Kidney (tissue), 14 donors: ENCODE data around the gene SPATA3. TPM values are rescaled to one million over a fixed set of nuclear protein-coding genes. Genes with fewer than 3 reads are reported as not detected.

ENCODE experiments used
- DNase-seq, 5 donors: peaks; one replicate each; pipeline ENCODE4 v3.0.0-alpha.2; 2013 to 2020
- FAIRE-seq: peaks from 2 replicates; lab custom pipeline; 2012; peaks lifted over from hg19 to GRCh38; lab: Jason Lieb, UNC
- H3K27ac ChIP-seq, 2 donors: one replicate each; pipeline ENCODE4 v1.7.0; 2013; ENCODE audit warnings: low read depth in 2 of 2, low read length in 2 of 2, inconsistent platforms in 1 of 2
- H3K27me3 ChIP-seq: one replicate; pipeline ENCODE4 v1.7.1; 2013; ENCODE audit warnings: low read length, inconsistent platforms; ENCODE audit not compliant: control insufficient read depth, insufficient read depth
- H3K36me3 ChIP-seq, 3 donors: one replicate each; pipeline versions ENCODE4 v1.7.0 to v1.7.1; 2013; ENCODE audit warnings: low read length in 3 of 3, control low read depth in 1 of 3, inconsistent platforms in 1 of 3; ENCODE audit not compliant: insufficient read depth in 3 of 3, control insufficient read depth in 2 of 3
- H3K4me1 ChIP-seq, 3 donors: one replicate each; pipeline versions ENCODE4 v1.7.0 to v1.7.1; 2013; ENCODE audit warnings: low read length in 3 of 3, inconsistent platforms in 1 of 3, low read depth in 1 of 3; ENCODE audit not compliant: control insufficient read depth in 2 of 3, insufficient read depth in 2 of 3
- H3K4me3 ChIP-seq, 3 donors: one replicate each; pipeline versions ENCODE4 v1.7.0 to v1.8.1; 2013; ENCODE audit warnings: low read length in 3 of 3, control low read depth in 1 of 3, inconsistent platforms in 1 of 3
- H3K9ac ChIP-seq, 3 donors: one replicate each; pipeline versions ENCODE4 v1.7.0 to v1.7.1; 2013; ENCODE audit warnings: low read length in 3 of 3, control low read depth in 1 of 3, inconsistent platforms in 1 of 3
- H3K9me3 ChIP-seq, 3 donors: one replicate each; pipeline versions ENCODE4 v1.7.0 to v1.7.1; 2013; ENCODE audit warnings: low read length in 3 of 3, control low read depth in 1 of 3, inconsistent platforms in 1 of 3; ENCODE audit not compliant: control insufficient read depth in 2 of 3, insufficient read depth in 1 of 3
- intact Hi-C: fragments of 100-400 bp; cut with DNase I; formaldehyde crosslinking; loops from one replicate; pipeline ENCODE4 v1.11.1; 2022
- polyA plus RNA-seq: library from polyadenylated mRNA; stranded (reverse); fragments of 350-450 nt; fragmentation: Illumina TruSeq; extraction: RNeasy Lipid Tissue Mini Kit (QIAGEN cat#74804); gene quantifications from one replicate; pipeline ENCODE4 v1.2.3, GENCODE V29; 2014; ENCODE audit warnings: low read depth, low replicate concordance; ENCODE audit not compliant: insufficient read depth
- total RNA-seq: library from RNA; stranded (reverse); fragmentation: NEBNext Ultra II Directional; extraction: Animal tissue kit (Norgen Biotek cat#: 25700); gene quantifications from one replicate; pipeline ENCODE4 v1.2.1, GENCODE V29; 2021
- TF ChIP-seq, protein P1 (sequence below): IDR thresholded peaks from 3 replicates; pipeline ENCODE4 v1.5.1; 2012; ENCODE audit warnings: mild to moderate bottlenecking, moderate library complexity, borderline replicate concordance; ENCODE audit not compliant: insufficient read depth; ENCODE audit errors: extremely low read depth
- donor health status: control.
- donor health status: control.
- donor health status: control.
- donor health status: control.
- donor health status: control.
- donor health status: DM: yes; HTN: yes; CAD: no.
- donor health status: Normal renal cell carcinoma (clear cell type).

The SPATA3 gene
- total and polyA plus RNA-seq, 2 donors from 2014 or later: not detected

DNA sequence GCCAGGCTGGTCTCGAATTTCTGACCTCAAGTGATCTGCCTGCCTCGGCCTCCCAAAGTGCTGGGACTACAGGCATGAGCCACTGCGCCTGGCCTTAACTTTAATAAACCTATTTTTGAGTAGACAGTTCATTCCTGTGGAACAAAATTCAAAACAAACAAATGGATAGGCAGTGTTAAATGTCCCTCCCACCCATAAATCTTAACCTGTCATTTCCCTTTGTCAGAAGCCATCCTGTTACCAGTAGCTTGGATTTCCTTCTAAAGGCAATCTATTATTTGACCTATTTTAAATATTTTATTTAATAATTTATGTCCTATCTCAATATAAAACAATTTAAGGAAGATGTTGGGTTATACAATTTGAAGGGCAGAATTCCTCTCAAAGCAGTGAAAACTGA is 34.8 kb downstream of the SPATA3 start:
- Histone ChIP-seq H3K9me3 (no peaks in the 10 kb centered on the region), H3K4me3 (no peak overlapping the region), H3K36me3 (no peaks in the 10 kb centered on the region), H3K27me3 (no peaks in the 10 kb centered on the region), H3K9ac (no peak overlapping the region), H3K27ac (no peak overlapping the region), H3K4me1 (no peaks in the 10 kb centered on the region)
- no peak for DNase-seq
- no peak for FAIRE-seq
- intact Hi-C loops: no loop called here
- TF ChIP-seq, protein P1, sequence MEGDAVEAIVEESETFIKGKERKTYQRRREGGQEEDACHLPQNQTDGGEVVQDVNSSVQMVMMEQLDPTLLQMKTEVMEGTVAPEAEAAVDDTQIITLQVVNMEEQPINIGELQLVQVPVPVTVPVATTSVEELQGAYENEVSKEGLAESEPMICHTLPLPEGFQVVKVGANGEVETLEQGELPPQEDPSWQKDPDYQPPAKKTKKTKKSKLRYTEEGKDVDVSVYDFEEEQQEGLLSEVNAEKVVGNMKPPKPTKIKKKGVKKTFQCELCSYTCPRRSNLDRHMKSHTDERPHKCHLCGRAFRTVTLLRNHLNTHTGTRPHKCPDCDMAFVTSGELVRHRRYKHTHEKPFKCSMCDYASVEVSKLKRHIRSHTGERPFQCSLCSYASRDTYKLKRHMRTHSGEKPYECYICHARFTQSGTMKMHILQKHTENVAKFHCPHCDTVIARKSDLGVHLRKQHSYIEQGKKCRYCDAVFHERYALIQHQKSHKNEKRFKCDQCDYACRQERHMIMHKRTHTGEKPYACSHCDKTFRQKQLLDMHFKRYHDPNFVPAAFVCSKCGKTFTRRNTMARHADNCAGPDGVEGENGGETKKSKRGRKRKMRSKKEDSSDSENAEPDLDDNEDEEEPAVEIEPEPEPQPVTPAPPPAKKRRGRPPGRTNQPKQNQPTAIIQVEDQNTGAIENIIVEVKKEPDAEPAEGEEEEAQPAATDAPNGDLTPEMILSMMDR: no peak

DNA sequence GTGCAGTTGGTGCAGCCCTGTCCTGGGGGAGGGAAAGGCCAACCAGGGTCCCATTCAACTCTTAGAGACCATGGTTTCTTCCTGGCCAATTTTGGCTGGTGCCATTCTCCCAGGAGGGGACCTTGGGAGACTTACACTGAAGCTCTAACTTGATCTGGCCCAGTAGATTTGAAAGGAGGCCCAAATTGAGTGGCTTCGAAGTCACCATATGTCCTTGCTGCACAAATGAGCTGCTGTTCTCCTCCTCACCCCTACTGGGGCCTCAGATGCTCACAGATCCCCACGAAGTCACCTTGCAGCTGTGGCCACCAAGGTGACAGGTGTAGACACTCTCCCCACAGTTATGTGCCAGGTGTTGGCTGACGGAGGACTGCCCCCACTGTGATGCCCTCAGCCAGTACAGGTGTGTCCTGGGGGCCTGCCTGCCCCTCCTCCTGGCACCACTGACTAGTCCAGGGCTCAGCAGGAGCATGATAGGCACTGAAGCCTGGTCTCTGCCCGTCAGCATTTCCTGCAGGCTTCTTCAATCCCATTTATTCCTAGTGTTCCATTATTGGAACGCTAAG is 36.7 kb downstream of the SPATA3 start:
- Histone ChIP-seq H3K4me1 (no peaks in the 10 kb centered on the region), H3K27ac (no peak overlapping the region), H3K9me3 (no peaks in the 10 kb centered on the region), H3K36me3 (no peaks in the 10 kb centered on the region), H3K4me3 (no peak overlapping the region), H3K9ac (no peak overlapping the region), H3K27me3 (peaks cover 6% of the 10 kb centered on the region)
- FAIRE-seq (no peak), DNase-seq (no peak)
- TF ChIP-seq, protein P1: no peak
- intact Hi-C loops: no loop called here

DNA sequence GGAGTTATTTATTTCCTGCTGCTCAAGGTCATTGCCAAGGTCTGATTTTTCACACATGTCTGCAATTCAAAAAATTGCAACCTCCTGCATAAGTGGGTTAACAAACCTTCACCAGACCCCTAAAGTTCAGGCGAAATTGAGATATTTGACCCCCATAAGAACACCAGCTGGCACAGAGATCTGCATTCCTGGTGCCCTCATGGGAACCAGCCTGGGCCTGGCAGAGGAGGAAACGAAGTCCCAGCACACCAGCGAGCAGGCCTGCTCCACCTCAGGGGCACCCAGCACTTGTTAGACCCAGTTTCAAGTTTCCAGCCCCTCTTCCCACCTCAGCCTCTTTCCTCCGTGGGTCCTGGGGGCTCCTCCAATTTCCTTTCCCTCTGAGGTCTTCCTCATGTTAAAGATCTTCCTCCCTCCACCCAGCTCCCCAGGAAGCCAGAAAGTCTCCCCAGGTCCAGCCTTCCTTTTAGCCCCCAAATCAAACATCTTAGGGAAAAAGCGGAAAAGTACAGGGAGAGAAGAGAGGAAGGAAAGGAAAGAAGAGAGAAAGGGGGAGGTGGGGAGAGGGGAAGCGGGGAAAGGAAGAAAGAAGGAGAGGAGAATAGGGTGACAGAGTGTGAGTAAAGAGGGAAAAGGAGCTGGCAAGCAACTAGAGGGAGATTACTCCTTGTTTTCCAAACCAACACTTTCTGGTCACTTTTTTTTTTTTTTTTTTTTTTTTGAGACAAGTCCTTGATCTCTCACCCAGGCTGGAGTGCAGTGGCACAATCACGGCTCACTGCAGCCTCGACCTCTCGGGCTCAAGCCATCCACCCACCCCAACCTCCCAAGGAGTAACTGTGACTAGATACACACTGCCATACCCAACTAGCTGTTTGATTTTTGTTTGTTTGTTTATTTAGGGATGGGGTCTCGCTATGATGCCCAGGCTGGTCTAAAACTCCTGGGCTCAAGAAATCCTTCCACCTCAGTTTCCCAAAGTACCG is 37.5 kb downstream of the SPATA3 start:
- no peak overlapping the region for H3K27ac ChIP-seq
- FAIRE-seq (no peak), DNase-seq (no peak)
- H3K4me1 ChIP-seq: no peaks in the 10 kb centered on the region
- H3K9ac ChIP-seq: no peak overlapping the region
- H3K4me3 ChIP-seq: no peak overlapping the region
- H3K9me3 ChIP-seq: no peaks in the 10 kb centered on the region
- intact Hi-C loops: no loop called here
- peaks cover 7% of the 10 kb centered on the region for H3K27me3 ChIP-seq
- H3K36me3 ChIP-seq: no peaks in the 10 kb centered on the region
- TF ChIP-seq, protein P1: no peak
